Embryonic facial prominence (tissue), 1 donor: Measurements from ENCODE around the gene MCM3AP.

Source experiments
- DNase-seq: peaks from one replicate; pipeline ENCODE4 v3.0.0-alpha.2; 2016; ENCODE audit errors: extremely low spot score

MCM3AP gene

GRCh38 chr21:46218906-46219590 lies 66.4 kb downstream of the MCM3AP start:
- no peak for DNase-seq

- DNase-seq: no peak
Observed at GRCh38 chr21:46217511-46218196, 67.8 kb downstream of the MCM3AP start.

GRCh38 chr21:46216132-46216747 lies 69.2 kb downstream of the MCM3AP start:
- no peak for DNase-seq

- no peak for DNase-seq
Observed at GRCh38 chr21:46215436-46216131, 69.8 kb downstream of the MCM3AP start.

GRCh38 chr21:46214478-46215340 lies 70.7 kb downstream of the MCM3AP start:
- no peak for DNase-seq

GRCh38 chr21:46213620-46214286 lies 71.7 kb downstream of the MCM3AP start:
- DNase-seq: no peak

GRCh38 chr21:46212721-46213484 lies 72.5 kb downstream of the MCM3AP start:
- no peak for DNase-seq

- no peak for DNase-seq
Observed at GRCh38 chr21:46211786-46212720, 73.4 kb downstream of the MCM3AP start.

GRCh38 chr21:46211376-46211775 lies 74.0 kb downstream of the MCM3AP start:
- no peak for DNase-seq

GRCh38 chr21:46210378-46211136 lies 74.9 kb downstream of the MCM3AP start:
- DNase-seq: no peak

GRCh38 chr21:46208761-46209721 lies 76.4 kb downstream of the MCM3AP start:
- DNase-seq: no peak

- no peak for DNase-seq
Observed at GRCh38 chr21:46207920-46208591, 77.4 kb downstream of the MCM3AP start.

GRCh38 chr21:46207006-46207919 lies 78.1 kb downstream of the MCM3AP start:
- DNase-seq: no peak

GRCh38 chr21:46206163-46207005 lies 79.0 kb downstream of the MCM3AP start:
- no peak for DNase-seq
